Measurements from ENCODE around the gene KLF6. TPM values are rescaled to one million over a fixed set of nuclear protein-coding genes. Genes with fewer than 3 reads are reported as not detected.
A peak's percentile ranks its signal among the peaks of the same experiment; 100 is the strongest.

Gene KLF6
- total and polyA plus RNA-seq, 9 of the 15 experiments (the other 6 are each of a cell fraction or from before 2014, with no cell fraction given) = 3.2 to 23.9 (median 8.0) TPM

DNA sequence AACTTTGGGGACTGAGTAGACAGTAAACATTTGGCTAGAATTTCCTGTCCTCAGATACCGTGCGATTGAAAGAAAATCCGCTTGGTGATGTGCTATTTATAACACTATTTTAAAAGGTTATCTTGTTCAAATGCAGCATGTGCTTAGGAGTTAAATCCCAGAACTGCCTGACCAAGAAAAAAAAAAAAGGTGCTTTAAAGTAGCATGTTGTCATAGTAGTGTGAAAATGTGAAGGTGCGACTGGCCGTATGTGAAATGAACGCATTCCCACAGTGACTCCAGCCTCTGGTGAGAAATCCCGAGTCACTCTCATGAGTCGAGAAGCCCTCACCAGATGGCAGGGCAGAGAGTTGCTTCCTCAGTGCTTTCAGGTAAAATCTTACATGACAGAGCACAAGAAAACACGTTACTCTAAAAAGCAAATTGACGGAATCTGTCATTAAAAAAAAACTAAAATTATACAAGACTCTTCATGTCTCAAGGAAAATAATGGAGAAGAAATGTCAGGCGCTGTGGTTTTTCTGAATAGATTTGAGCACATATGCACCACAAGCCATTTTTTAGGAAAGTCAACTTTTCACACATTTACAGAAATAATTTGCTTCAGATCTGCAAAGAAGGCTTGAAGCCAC lies 18.4 kb upstream of the KLF6 start (continued):
- TF ChIP-seq, protein P1, sequence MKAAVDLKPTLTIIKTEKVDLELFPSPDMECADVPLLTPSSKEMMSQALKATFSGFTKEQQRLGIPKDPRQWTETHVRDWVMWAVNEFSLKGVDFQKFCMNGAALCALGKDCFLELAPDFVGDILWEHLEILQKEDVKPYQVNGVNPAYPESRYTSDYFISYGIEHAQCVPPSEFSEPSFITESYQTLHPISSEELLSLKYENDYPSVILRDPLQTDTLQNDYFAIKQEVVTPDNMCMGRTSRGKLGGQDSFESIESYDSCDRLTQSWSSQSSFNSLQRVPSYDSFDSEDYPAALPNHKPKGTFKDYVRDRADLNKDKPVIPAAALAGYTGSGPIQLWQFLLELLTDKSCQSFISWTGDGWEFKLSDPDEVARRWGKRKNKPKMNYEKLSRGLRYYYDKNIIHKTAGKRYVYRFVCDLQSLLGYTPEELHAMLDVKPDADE (conservative IDR thresholded peaks at IDR 0.05; ENCODE audit: control insufficient read depth, low read depth, low read length) = no peak
- no peak for TF ChIP-seq MED1 (CRISPR knock-in tag; IDR thresholded peaks at IDR 0.05; ENCODE audit: borderline replicate concordance)
- no peak for TF ChIP-seq ZNF408 (CRISPR knock-in tag; IDR thresholded peaks at IDR 0.05; ENCODE audit: low read depth)
- peak; percentile 44 for TF ChIP-seq MAFG (tag; conservative IDR thresholded peaks at IDR 0.05)
- TF ChIP-seq JUN (IDR thresholded peaks at IDR 0.05; ENCODE audit: borderline replicate concordance, low read depth, low read length) = peak; percentile 27; the same call in 1 of the 2 replicates
- TF ChIP-seq JUN (CRISPR knock-in tag; IDR thresholded peaks at IDR 0.05; ENCODE audit: borderline replicate concordance) = no peak
- TF ChIP-seq TCFL5 (CRISPR knock-in tag; conservative IDR thresholded peaks at IDR 0.05) = no peak
- no peak for TF ChIP-seq ZNF121 (CRISPR knock-in tag; conservative IDR thresholded peaks at IDR 0.05)
- TF ChIP-seq LEF1 (IDR thresholded peaks at IDR 0.05) = no peak
- TF ChIP-seq ZNF232 (CRISPR knock-in tag; IDR thresholded peaks at IDR 0.05) = no peak
- TF ChIP-seq SRSF9 (IDR thresholded peaks at IDR 0.05; ENCODE audit: borderline replicate concordance, low read depth, low read length) = no peak
- peak; percentile 54 for TF ChIP-seq POLR2H (tag; IDR thresholded peaks at IDR 0.05; ENCODE audit: low read depth)
- TF ChIP-seq, protein P2, sequence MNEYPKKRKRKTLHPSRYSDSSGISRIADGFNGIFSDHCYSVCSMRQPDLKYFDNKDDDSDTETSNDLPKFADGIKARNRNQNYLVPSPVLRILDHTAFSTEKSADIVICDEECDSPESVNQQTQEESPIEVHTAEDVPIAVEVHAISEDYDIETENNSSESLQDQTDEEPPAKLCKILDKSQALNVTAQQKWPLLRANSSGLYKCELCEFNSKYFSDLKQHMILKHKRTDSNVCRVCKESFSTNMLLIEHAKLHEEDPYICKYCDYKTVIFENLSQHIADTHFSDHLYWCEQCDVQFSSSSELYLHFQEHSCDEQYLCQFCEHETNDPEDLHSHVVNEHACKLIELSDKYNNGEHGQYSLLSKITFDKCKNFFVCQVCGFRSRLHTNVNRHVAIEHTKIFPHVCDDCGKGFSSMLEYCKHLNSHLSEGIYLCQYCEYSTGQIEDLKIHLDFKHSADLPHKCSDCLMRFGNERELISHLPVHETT (CRISPR knock-in tag; conservative IDR thresholded peaks at IDR 0.05 in 1 of 2, IDR thresholded peaks at IDR 0.05 in 1 of 2) = peak in 1 of 2 experiments; percentile 13; a peak in 1 of 4 replicates
- TF ChIP-seq NCOA6 (IDR thresholded peaks at IDR 0.05) = no peak
- TF ChIP-seq LCOR (CRISPR knock-in tag; IDR thresholded peaks at IDR 0.05) = peak; percentile 4; the same call in 1 of the 2 replicates
- TF ChIP-seq U2AF2 (optimal IDR thresholded peaks at IDR 0.05; ENCODE audit: low read depth, low read length) = no peak
- no peak for TF ChIP-seq MEIS2 (IDR thresholded peaks at IDR 0.05; ENCODE audit: partially characterized antibody)
- TF ChIP-seq ZNF696 (CRISPR knock-in tag; conservative IDR thresholded peaks at IDR 0.05) = no peak
- TF ChIP-seq, protein P3, sequence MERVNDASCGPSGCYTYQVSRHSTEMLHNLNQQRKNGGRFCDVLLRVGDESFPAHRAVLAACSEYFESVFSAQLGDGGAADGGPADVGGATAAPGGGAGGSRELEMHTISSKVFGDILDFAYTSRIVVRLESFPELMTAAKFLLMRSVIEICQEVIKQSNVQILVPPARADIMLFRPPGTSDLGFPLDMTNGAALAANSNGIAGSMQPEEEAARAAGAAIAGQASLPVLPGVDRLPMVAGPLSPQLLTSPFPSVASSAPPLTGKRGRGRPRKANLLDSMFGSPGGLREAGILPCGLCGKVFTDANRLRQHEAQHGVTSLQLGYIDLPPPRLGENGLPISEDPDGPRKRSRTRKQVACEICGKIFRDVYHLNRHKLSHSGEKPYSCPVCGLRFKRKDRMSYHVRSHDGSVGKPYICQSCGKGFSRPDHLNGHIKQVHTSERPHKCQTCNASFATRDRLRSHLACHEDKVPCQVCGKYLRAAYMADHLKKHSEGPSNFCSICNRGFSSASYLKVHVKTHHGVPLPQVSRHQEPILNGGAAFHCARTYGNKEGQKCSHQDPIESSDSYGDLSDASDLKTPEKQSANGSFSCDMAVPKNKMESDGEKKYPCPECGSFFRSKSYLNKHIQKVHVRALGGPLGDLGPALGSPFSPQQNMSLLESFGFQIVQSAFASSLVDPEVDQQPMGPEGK (CRISPR knock-in tag; IDR thresholded peaks at IDR 0.05; ENCODE audit: borderline replicate concordance) = no peak
- no peak for TF ChIP-seq ZNF124 (CRISPR knock-in tag; IDR thresholded peaks at IDR 0.05)
- no peak for TF ChIP-seq RFX5 (IDR thresholded peaks at IDR 0.05; ENCODE audit: low read depth, low read length)
- TF ChIP-seq CBFA2T2 (conservative IDR thresholded peaks at IDR 0.05) = no peak
- TF ChIP-seq, protein P4, sequence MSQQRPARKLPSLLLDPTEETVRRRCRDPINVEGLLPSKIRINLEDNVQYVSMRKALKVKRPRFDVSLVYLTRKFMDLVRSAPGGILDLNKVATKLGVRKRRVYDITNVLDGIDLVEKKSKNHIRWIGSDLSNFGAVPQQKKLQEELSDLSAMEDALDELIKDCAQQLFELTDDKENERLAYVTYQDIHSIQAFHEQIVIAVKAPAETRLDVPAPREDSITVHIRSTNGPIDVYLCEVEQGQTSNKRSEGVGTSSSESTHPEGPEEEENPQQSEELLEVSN (IDR thresholded peaks at IDR 0.05; ENCODE audit: borderline replicate concordance in 1 of 2, extremely low read depth in 1 of 2, insufficient read depth in 1 of 2, insufficient read length in 1 of 2, low read depth in 1 of 2, low read length in 1 of 2, poor library complexity in 1 of 2, severe bottlenecking in 1 of 2) = peak in 1 of 2 experiments; percentile 29

All from K562 (cell line).